Measurements from ENCODE around the gene LRP8.

DNA sequence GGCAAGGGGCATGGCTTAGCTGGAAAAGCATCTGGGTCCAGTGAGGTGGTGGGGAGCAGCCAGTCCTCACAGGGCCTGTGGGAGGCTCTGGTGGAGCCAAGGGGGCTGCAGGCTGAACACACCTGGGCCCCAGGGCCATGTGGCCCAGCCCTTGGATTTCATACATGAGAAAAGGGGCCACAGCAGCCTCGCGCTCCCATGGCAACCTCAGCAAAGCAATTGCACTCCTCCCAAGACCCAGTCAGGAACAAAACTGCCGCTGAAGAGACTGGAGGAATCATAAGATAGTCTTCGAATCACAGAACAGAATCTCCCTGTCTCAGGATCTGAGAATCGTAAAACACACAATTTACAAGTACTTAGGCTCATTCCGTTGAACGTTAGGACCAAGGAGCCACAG lies 24.6 kb downstream of the LRP8 start:
- TF ChIP-seq, protein P1, sequence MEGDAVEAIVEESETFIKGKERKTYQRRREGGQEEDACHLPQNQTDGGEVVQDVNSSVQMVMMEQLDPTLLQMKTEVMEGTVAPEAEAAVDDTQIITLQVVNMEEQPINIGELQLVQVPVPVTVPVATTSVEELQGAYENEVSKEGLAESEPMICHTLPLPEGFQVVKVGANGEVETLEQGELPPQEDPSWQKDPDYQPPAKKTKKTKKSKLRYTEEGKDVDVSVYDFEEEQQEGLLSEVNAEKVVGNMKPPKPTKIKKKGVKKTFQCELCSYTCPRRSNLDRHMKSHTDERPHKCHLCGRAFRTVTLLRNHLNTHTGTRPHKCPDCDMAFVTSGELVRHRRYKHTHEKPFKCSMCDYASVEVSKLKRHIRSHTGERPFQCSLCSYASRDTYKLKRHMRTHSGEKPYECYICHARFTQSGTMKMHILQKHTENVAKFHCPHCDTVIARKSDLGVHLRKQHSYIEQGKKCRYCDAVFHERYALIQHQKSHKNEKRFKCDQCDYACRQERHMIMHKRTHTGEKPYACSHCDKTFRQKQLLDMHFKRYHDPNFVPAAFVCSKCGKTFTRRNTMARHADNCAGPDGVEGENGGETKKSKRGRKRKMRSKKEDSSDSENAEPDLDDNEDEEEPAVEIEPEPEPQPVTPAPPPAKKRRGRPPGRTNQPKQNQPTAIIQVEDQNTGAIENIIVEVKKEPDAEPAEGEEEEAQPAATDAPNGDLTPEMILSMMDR (conservative IDR thresholded peaks at IDR 0.05; ENCODE audit: low read depth in 2 of 2): no peak
- no peak for TF ChIP-seq POLR2AphosphoS5 (IDR thresholded peaks at IDR 0.05; ENCODE audit: low read depth)
- no peak for TF ChIP-seq JUNB (IDR thresholded peaks at IDR 0.05; ENCODE audit: unreplicated experiment)
- TF ChIP-seq EZH2phosphoT487 (IDR thresholded peaks at IDR 0.05; ENCODE audit: unreplicated experiment): no peak
- no peak for TF ChIP-seq EZH2 (IDR thresholded peaks at IDR 0.05; ENCODE audit: low read depth, unreplicated experiment)
- TF ChIP-seq, protein P2, sequence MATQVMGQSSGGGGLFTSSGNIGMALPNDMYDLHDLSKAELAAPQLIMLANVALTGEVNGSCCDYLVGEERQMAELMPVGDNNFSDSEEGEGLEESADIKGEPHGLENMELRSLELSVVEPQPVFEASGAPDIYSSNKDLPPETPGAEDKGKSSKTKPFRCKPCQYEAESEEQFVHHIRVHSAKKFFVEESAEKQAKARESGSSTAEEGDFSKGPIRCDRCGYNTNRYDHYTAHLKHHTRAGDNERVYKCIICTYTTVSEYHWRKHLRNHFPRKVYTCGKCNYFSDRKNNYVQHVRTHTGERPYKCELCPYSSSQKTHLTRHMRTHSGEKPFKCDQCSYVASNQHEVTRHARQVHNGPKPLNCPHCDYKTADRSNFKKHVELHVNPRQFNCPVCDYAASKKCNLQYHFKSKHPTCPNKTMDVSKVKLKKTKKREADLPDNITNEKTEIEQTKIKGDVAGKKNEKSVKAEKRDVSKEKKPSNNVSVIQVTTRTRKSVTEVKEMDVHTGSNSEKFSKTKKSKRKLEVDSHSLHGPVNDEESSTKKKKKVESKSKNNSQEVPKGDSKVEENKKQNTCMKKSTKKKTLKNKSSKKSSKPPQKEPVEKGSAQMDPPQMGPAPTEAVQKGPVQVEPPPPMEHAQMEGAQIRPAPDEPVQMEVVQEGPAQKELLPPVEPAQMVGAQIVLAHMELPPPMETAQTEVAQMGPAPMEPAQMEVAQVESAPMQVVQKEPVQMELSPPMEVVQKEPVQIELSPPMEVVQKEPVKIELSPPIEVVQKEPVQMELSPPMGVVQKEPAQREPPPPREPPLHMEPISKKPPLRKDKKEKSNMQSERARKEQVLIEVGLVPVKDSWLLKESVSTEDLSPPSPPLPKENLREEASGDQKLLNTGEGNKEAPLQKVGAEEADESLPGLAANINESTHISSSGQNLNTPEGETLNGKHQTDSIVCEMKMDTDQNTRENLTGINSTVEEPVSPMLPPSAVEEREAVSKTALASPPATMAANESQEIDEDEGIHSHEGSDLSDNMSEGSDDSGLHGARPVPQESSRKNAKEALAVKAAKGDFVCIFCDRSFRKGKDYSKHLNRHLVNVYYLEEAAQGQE (IDR thresholded peaks at IDR 0.05; ENCODE audit: unreplicated experiment): no peak
